GM12873 (cell line): ENCODE data around the gene PNLDC1.

ENCODE experiments used
- TF ChIP-seq, protein P1 (sequence below): IDR thresholded peaks from 2 replicates; pipeline ENCODE4 v1.5.1; 2012; ENCODE audit warnings: low read depth, mild to moderate bottlenecking, moderate library complexity, low read length, control low read depth; ENCODE audit not compliant: insufficient read depth; ENCODE audit errors: missing control alignments

Gene PNLDC1

DNA sequence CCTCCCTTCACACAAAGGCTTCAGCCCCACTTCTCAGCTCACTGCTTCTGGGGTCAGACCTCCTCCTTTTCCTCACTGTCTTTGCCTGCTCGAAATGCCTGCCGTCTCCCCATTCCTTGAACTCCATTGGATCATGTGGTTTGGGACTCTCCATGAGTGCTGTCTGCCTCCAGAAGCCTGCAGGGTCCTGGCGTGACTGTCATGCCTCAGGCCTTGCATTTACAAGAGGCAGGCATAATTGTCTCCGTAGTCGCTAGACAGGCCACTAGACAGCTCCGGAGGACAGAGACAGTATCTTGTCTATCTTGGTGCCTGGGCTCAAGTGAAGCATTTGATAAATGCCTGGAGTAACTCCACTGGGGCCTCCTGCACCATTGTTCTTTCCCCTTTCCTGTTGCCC is 15.3 kb downstream of the PNLDC1 start:
- TF ChIP-seq, protein P1, sequence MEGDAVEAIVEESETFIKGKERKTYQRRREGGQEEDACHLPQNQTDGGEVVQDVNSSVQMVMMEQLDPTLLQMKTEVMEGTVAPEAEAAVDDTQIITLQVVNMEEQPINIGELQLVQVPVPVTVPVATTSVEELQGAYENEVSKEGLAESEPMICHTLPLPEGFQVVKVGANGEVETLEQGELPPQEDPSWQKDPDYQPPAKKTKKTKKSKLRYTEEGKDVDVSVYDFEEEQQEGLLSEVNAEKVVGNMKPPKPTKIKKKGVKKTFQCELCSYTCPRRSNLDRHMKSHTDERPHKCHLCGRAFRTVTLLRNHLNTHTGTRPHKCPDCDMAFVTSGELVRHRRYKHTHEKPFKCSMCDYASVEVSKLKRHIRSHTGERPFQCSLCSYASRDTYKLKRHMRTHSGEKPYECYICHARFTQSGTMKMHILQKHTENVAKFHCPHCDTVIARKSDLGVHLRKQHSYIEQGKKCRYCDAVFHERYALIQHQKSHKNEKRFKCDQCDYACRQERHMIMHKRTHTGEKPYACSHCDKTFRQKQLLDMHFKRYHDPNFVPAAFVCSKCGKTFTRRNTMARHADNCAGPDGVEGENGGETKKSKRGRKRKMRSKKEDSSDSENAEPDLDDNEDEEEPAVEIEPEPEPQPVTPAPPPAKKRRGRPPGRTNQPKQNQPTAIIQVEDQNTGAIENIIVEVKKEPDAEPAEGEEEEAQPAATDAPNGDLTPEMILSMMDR: no peak

DNA sequence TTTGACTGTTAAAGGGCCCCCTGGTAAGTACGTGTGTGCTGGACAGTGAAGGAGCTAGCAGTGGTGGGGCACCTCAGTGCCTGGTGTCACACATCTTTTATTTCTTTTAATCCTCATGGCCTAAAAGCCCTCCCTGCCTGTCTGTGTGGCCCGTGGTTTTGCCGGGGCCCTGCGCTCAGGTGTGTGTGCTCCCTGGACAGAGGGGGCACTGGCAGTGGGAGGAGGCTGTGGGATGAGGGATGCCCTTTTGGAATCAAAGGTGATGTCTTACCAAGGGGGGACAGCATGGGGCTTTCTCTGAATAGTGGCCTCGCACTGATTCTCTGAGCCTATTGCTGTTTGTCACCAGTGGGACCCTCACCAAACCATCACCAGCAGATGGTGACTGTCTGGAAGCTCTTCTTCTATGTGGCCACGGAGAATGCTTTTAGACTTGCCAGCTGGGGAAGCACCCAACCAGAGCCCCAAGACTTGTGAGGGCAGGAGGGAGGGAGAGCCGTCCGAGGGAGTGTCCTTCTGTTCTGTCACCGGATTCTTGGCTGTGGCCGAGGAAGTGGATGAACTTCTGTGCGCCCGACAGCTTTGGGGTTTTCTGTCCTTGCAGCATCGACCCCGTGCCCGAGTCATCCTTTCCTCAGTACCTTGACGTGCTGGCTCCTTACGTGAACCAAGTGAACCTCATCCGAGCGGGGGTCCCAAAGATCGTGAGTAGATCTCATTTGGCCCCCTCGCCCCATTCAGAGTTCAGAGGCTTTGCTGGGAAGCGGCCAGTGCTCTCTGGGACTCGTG is 18.1 kb downstream of the PNLDC1 start:
- TF ChIP-seq, protein P1: no peak

DNA sequence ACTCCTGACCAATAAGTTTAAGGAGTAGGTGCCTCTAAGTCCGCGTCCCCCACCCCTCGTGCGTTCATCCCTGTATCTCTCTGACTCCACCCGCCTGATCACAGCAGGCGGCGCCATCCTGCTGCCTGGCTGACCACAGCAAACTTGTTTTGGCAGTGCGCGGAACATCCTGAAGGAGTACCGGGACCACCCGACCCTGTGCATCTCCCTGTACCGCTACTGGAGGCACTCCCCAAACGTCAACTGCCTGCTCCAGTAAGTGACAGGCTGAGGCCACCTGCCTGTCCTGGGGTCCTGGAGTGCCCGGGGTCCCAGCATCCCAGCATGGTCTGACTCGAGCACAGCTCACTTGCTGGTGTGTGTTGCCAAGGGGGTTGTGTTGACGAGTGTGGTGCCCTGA is 19.0 kb downstream of the PNLDC1 start:
- TF ChIP-seq, protein P1: no peak

DNA sequence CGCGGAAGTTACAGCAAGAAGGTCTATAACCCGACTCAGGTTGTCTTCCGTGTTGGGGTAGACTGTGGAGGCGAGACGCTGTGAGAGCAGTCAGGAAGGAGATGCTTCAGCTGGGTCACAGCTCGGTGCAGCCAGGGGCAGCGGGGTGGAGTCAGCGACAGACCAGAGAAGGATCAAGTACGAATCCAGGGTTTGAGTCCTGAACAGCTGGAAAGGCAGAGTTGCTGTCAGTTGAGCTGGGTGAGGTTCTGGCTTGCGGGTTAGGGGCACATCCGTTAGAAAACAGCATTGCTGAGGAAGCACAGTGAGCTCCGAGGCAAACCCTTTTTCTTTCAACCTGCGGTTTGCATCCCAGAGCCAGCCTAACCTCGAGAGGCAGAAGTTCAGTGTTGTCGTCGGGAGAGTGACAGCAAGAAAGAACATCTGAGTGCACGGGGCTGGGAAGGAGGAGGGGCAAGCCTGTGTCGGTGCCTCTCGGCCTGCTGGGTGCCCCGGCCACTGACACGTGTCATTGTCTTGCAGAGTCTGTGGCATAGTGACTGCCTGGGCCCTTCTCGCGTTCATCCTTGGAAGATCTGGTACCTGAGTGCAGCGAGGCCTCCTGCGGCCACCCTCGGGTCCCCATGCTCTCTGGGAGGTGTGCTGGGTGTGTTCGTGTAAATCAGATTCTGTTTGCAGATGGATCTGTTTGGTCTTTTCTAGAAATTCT is 20.0 kb downstream of the PNLDC1 start:
- TF ChIP-seq, protein P1: no peak

DNA sequence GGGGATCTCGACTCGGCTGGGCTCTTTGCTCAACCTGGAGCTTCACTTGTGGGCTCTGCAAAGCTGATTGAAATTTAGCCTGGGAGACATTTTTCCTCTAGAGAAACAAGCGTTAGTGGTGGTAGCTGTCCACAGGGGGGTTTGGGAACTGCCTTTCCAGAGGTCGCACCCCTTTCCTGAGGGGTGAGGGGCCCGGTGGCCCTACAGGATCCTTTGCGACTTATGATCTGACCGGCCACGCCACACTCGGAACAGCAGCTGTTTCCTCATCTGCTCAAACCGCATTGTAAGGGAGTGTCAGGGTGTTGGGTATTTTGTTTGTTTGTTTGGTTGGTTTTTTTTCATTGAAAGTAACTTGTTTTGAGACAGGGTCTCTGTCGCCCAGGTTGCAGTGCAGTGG is 21.0 kb downstream of the PNLDC1 start:
- TF ChIP-seq, protein P1: no peak

DNA sequence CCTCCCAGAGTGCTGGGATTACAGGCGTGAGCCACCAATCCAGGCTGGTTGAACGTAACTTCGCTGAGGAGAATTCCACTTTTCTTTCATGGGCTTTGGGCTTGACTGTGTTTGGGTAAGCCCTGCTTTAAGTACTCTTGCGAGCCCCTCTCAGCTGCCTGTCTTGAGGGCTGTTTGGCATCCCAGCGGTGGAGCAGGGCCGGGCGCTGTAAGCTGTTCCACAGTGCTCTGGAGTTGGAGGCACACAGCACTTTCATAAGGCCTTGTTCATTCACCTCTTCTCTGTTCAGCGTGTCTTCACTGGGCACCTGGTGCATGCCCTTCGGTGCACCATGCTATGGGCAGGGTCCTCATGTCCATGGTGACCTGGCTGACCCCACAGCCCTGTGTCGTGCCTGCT is 21.6 kb downstream of the PNLDC1 start:
- TF ChIP-seq, protein P1: no peak

DNA sequence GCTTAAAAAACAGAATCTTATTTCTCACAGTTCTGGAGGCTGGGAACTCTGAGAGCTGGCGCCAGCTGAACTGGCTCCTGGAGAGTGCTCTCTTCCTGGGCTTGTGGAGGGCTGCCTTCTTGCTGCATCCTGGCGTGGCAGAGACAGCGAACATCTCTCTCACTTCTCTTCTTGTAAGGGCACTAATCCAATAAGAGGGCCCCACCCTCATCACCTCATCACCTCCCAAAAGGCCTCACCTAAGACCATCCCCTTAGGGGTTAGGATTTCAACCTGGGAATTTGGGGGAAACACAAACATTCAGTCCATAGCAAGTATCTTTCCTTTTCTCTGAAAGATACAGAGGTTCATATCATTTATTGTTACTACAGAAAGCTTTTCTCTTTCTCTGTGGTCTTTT is 23.9 kb downstream of the PNLDC1 start:
- TF ChIP-seq, protein P1: no peak
